ENCODE results near the gene KANK2.

GRCh38 chr19:11168568-11168967 lies 28.8 kb downstream of the KANK2 start:
- TF ChIP-seq CTCF (IDR thresholded peaks at IDR 0.05) = no peak
- no peak for TF ChIP-seq POLR2A (IDR thresholded peaks at IDR 0.05)

Data from thyroid gland (tissue), 4 donors.